ENCODE measurements around the gene SETD2.
"Not testable (repeated sequence)": the region's sequence is repeated elsewhere in the genome, so short reads cannot be mapped to it uniquely, and the experiment has no call there.

Gene SETD2

DNA sequence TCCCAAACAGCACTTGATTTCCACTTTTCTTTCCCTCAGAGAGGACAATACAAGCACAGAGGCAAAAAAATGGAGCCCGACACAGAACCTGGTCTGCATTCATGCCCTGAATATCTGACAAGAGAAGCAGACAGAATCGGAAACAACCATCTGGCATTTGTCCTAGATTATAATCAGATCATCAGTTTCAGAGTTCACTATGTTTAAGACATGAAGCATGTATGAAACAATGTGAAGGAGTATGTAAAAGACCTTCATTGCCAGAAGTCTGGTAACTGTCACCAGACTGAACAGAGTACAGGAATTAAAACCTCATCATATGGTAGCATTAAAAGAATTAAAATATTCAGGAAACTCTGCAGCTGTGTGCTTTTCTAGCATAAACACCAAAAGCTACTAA, 65.0 kb downstream of the SETD2 start:
- no peak for DNase-seq (ENCODE audit: low read depth)

DNA sequence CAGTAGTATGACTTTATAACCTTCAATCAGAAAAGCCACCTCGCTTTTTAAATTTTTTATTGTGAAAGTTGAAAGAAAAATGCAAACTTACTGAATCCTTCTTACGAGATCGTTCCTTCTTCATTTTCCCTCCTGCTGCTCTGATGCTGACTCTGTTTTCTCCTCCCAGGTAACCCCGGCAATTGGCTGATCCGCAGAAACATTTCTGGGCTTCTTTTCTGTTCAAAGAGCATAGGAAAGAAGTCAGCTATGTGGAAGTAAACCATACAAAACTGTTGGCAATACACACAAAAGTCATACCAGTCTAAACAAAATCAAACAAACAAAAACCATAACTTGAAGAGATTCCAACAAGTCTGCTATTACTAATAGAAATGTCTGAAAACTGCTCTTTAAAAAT, 66.0 kb downstream of the SETD2 start:
- no peak for DNase-seq (ENCODE audit: low read depth)

- DNase-seq (ENCODE audit: low read depth) = peak; percentile 26
Measured at GRCh38 chr3:47096959-47097358, 67.0 kb downstream of the SETD2 start.

DNA sequence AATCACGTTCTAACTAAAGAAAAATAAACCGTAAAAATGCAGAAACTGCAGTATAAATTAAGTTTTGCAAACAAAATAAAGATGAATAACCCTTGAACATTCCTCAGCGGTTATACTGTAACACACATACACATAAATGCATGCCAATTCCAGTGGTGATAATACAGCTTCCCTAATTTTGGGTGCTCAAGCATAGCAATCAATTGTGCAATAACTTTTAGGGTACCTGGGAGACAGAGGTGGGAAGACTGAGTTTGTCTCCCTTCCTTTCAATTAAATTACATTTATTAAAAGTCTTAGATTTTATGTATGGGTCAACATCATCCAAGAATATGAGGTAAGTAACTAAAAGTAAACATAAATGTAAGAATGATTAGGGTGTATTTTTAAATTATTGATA, 71.8 kb downstream of the SETD2 start:
- no peak for DNase-seq (ENCODE audit: low read depth)

DNA sequence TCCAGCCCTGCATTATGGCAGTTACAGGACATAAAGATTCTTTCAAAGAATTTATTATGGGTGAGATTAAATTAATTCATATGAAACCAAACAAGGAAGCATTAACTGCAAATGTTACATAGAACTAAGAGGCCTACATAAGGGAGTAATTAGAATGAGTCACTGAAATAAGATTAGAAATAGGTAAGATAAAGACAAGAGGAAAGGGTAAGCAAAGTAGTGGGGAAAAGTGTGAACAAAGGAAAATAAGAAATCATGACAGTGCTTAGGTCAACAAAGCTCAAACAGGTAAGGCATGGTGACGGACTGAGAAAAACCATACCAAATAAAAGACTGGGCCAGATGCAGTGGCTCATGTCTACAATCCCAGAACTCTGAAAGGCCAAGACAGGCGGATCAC, 74.3 kb downstream of the SETD2 start:
- no peak for DNase-seq (ENCODE audit: low read depth)

- DNase-seq (ENCODE audit: low read depth) = no peak
Measured at GRCh38 chr3:47086071-47086470, 77.8 kb downstream of the SETD2 start.

GRCh38 chr3:47083786-47084185, 80.1 kb downstream of the SETD2 start:
- DNase-seq (ENCODE audit: low read depth) = no peak

DNA sequence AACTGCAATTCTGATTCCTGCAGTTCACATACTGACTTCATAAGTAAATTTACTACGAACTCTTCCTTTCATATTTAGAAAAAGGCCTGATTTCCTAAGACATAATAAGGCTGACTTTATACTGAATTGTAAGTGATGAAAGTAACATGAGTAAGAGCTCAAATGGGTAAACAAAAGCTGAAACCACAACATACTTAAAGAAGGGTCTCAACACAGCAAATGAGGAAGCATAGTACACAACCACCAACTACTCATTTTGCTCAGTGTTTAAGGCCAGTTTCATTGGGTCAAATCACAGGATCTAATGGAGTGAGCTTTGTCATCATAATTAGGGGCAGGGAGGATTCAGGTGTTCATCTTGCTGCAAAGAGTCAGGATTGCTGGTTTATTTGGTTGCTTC, 81.4 kb downstream of the SETD2 start:
- DNase-seq (ENCODE audit: low read depth) = peak; percentile 17

DNA sequence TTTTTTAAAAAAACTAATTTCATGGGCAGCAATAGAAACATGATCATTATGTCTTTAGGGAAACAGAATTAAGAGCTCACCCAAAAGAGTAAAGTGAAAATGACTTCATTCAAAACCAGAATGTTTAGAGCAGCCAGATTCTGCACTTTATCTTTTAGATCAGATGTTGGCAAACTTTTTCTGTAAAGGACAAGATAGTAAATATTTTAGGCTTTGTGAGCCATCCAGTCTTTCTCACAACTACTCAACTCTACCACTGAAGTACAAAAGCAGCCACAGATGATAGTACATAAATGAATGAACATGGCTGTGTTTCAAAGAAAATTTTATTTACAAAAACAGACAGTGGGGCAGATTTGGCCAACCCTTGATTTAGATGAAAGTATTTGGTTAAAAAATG, 84.5 kb downstream of the SETD2 start:
- DNase-seq (ENCODE audit: low read depth) = no peak

- DNase-seq (ENCODE audit: low read depth) = no peak
Measured at GRCh38 chr3:47073685-47074084, 90.2 kb downstream of the SETD2 start.

DNA sequence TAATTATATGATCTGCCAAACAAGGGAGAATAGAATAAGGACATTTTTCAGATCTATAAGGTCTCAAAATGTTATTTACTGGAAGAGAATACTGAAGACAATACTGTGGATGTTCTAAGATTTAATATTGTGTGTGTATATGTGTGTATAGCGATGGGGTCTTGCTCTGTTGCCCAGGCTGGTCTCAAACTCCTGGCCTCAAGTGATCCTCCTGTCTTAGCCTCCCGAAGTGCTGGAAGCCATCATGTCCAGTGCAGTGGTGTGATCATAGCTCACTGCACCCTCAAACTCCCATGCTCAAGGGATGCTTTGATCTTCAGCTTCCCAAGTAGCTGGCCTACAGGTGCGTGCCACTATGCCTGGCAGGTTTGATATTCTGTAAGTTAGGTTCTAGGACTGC, 93.1 kb downstream of the SETD2 start:
- DNase-seq (ENCODE audit: low read depth) = no peak

DNA sequence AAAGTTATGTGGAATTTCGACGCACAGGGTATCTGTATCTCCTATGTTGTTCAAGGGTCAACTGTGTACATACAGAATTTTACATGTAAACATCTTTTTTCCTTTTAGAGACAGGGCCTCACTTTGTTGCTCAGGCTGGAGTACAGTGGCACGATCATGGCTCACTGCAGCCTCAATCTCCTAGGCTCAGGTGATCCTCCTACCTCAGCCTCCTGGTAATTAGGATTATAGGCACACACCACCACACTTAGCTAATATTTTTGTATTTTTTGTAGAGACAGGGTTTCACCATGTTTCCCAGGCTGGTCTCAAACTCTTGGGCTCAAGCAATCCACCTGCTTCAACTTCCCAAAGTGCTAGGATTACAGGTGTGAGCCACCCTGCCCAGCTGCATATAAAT, 97.7 kb downstream of the SETD2 start:
- DNase-seq (ENCODE audit: low read depth) = not testable (repeated sequence)

- no peak for DNase-seq (ENCODE audit: low read depth)
Measured at GRCh38 chr3:47065681-47066080, 98.2 kb downstream of the SETD2 start.

- no peak for DNase-seq (ENCODE audit: low read depth)
Measured at GRCh38 chr3:47065058-47065457, 98.9 kb downstream of the SETD2 start.

DNA sequence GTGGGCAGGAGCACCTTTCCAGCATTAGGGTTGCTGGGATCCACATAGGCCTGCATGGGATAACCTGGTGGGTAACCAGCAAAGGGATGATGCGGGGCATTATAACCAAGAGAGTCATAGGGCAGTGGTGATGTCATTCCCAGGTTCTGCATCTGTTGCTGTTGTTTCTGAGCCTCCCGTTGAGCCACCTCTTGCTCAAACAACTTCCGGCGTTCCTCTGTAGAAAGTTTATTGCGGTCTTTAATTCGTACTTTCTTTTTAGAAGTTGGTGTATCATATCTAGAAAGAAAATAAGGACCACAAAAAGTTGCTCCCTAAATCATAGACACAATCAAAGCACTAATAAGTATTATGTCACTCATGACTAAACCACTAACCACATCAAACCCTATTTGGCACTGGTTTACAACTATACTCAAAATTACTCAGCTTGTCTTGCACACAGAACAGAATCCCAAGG, 106.7 kb downstream of the SETD2 start:
- DNase-seq (ENCODE audit: low read depth) = peak; percentile 24

- no peak for DNase-seq (ENCODE audit: low read depth)
Measured at GRCh38 chr3:47056705-47057104, 107.2 kb downstream of the SETD2 start.

- no peak for DNase-seq (ENCODE audit: low read depth)
Measured at GRCh38 chr3:47054412-47054811, 109.5 kb downstream of the SETD2 start.

GRCh38 chr3:47047673-47048072, 116.2 kb downstream of the SETD2 start:
- no peak for DNase-seq (ENCODE audit: low read depth)

DNA sequence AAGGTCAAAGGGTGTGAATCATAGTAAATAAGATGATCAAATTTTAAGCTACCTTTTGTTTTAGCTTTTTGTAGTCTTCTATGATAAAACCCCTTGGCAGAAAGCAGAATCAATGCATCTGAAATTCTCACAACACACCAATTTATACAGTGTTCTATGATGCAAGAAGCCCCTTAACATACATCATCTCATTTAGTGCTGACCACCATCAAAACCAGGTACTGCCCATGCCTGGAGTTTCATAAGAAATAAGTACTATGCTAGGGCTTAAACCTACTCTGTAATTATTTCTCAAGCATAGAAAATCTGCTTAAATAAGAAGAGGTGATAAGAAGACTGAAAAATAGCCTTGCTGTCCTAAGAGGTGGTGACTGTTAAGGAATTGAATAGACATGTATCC, 116.8 kb downstream of the SETD2 start:
- no peak for DNase-seq (ENCODE audit: low read depth)

DNA sequence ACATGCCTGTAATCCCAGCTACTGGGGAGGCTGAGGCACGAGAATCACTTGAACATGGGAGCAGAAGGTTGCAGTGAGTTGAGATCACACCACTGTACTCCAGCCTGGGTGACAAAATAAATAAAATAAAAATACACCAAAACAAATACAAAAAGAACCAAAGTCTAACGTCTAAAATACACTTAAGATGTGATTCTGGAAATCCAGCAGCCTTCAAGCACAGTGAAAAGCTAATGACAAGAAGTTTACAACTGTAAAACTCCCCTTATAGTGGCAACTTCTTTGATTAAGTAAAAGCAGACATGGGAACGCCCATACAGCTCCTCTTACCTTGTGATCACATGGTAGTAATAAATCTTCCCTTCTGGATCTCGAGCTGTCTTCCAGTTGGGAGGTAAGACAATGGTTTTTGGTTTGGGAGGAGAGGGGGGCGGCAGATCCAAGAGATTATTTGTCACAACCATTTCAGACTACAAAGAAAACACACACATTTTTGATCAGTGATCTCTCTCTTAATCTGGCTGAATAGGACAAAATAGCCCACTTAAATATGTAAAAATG, 121.6 kb downstream of the SETD2 start:
- no peak for DNase-seq (ENCODE audit: low read depth)

GRCh38 chr3:47041114-47041513, 122.8 kb downstream of the SETD2 start:
- DNase-seq (ENCODE audit: low read depth) = no peak

GRCh38 chr3:47037302-47037701, 126.6 kb downstream of the SETD2 start:
- not testable (repeated sequence) for DNase-seq (ENCODE audit: low read depth)

GRCh38 chr3:47036145-47036544, 127.8 kb downstream of the SETD2 start:
- DNase-seq (ENCODE audit: low read depth) = no peak

DNA sequence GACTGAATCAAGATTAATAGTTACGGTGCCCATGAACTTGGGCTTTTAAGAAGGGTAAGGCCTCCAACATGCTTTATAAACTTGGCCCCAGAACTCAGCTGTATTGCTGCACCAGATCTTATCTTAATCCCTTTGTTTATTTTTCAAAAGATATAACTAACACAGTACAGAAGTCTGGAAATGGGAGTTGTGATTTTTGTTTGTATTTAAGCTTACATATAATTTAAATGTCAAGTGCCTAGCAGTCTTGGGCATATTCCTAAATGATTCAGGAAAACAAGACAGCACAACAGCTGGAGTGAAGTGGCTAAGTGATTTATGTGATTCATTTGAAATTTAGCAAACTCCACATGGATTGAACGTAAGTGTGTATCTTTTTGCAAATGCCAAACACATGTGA, 128.3 kb downstream of the SETD2 start:
- no peak for DNase-seq (ENCODE audit: low read depth)
